Thoracic aorta (tissue), 2 donors: ENCODE results near the gene CAMK2B. TPM values are rescaled to one million over a fixed set of nuclear protein-coding genes. Genes with fewer than 3 reads are reported as not detected.

ENCODE experiments used
- ATAC-seq: fragments of 150-250 bp; one replicate; pipeline ENCODE4 v1.8.0; 2017; ENCODE audit warnings: low read depth; ENCODE audit not compliant: insufficient number of reproducible peaks, low FRiP score
- DNase-seq: peaks from one replicate; pipeline ENCODE4 v3.0.0-alpha.2; 2020; ENCODE audit warnings: low spot score
- H3K27ac ChIP-seq, 2 donors: fragments of 200-600 bp; sonication (generic); 1 replicate in 1 of 2; 2 replicates in 1 of 2; pipeline ENCODE4 v1.5.1; 2016; ENCODE audit warnings: mild to moderate bottlenecking in 2 of 2, moderate library complexity in 2 of 2
- H3K27me3 ChIP-seq: fragments of 200-600 bp; sonication (generic); replicated peaks from 2 replicates; pipeline ENCODE4 v1.6.0; 2016; ENCODE audit warnings: mild to moderate bottlenecking; ENCODE audit not compliant: insufficient read depth
- H3K36me3 ChIP-seq: fragments of 200-600 bp; sonication (generic); one replicate; pipeline ENCODE4 v1.5.1; 2016
- H3K4me1 ChIP-seq, 2 donors: fragments of 200-600 bp; sonication (generic); 1 replicate in 1 of 2; 2 replicates in 1 of 2; pipeline versions ENCODE4 v1.5.1 to v1.6.0; 2016; ENCODE audit warnings: low read depth in 2 of 2, mild to moderate bottlenecking in 1 of 2; ENCODE audit not compliant: control insufficient read depth in 1 of 2
- H3K4me3 ChIP-seq: fragments of 200-600 bp; sonication (generic); 2 replicates; pipeline ENCODE4 v1.5.1; 2016; ENCODE audit warnings: mild to moderate bottlenecking
- H3K9me3 ChIP-seq: fragments of 200-600 bp; sonication (generic); 2 replicates; pipeline ENCODE4 v1.5.1; 2016
- CTCF ChIP-seq: fragments of 200-600 bp; sonication (generic); IDR thresholded peaks from one replicate; pipeline ENCODE4 v1.5.1; 2019; ENCODE audit warnings: antibody characterized with exemption
- total RNA-seq, 2 donors: library from RNA; depleted of rRNA; stranded (reverse); fragments of >200 nt; gene quantifications; one replicate each; pipeline versions ENCODE4 v1.1.0 to v1.2.3, GENCODE V29; 2016

Gene CAMK2B
- total RNA-seq, 2 donors from 2014 or later = 1.5 to 2.8 TPM

GRCh38 chr7:44183386-44183785 lies 142.0 kb downstream of the CAMK2B start:
- H3K4me1 ChIP-seq = no peaks in the 10 kb centered on the region
- H3K36me3 ChIP-seq = no peaks in the 10 kb centered on the region
- no peaks in the 10 kb centered on the region for H3K9me3 ChIP-seq
- TF ChIP-seq CTCF = no peak
- H3K27ac ChIP-seq = no peak overlapping the region
- H3K4me3 ChIP-seq = no peak overlapping the region
- no peaks in the 10 kb centered on the region for H3K27me3 ChIP-seq
- DNase-seq (no peak), ATAC-seq (no peak)

GRCh38 chr7:44182827-44183226 lies 142.6 kb downstream of the CAMK2B start:
- Histone ChIP-seq H3K4me3 (no peak overlapping the region), H3K4me1 (peaks cover 0 to 3% of the 10 kb centered on the region in 2 donors), H3K27me3 (no peaks in the 10 kb centered on the region), H3K36me3 (no peaks in the 10 kb centered on the region), H3K9me3 (no peaks in the 10 kb centered on the region), H3K27ac (no peak overlapping the region)
- ATAC-seq (no peak), DNase-seq (no peak)
- TF ChIP-seq CTCF = no peak

- Histone ChIP-seq H3K4me3 (no peak overlapping the region), H3K27ac (no peak overlapping the region), H3K9me3 (no peaks in the 10 kb centered on the region), H3K4me1 (peaks cover 0 to 9% of the 10 kb centered on the region in 2 donors), H3K27me3 (no peaks in the 10 kb centered on the region), H3K36me3 (no peaks in the 10 kb centered on the region)
- no peak for TF ChIP-seq CTCF
- DNase-seq (no peak), ATAC-seq (no peak)
These were observed 144.8 kb downstream of the CAMK2B start for GRCh38 chr7:44180631-44181030.

GRCh38 chr7:44177570-44178131 lies 147.7 kb downstream of the CAMK2B start:
- no peak for DNase-seq
- no peaks in the 10 kb centered on the region for H3K27me3 ChIP-seq
- TF ChIP-seq CTCF = no peak
- no peaks in the 10 kb centered on the region for H3K36me3 ChIP-seq
- H3K9me3 ChIP-seq = no peaks in the 10 kb centered on the region
- H3K4me3 ChIP-seq = no peak overlapping the region
- peaks cover 0 to 9% of the 10 kb centered on the region in 2 donors for H3K4me1 ChIP-seq
- H3K27ac ChIP-seq = peak overlapping the region in 1 of 2 donors; percentile 37
- peak; percentile 68 for ATAC-seq

- DNase-seq (no peak), ATAC-seq (no peak)
- Histone ChIP-seq H3K4me3 (no peak overlapping the region), H3K9me3 (no peaks in the 10 kb centered on the region), H3K36me3 (no peaks in the 10 kb centered on the region), H3K27ac (no peak overlapping the region), H3K27me3 (no peaks in the 10 kb centered on the region), H3K4me1 (peaks cover 0 to 9% of the 10 kb centered on the region in 2 donors)
- TF ChIP-seq CTCF = no peak
These were observed 148.9 kb downstream of the CAMK2B start for GRCh38 chr7:44176486-44176885.
